Glomerular endothelial cell (primary cell): Measurements from ENCODE around the gene PADI2. TPM values are rescaled to one million over a fixed set of nuclear protein-coding genes. Genes with fewer than 3 reads are reported as not detected.
"Not testable (repeated sequence)": the region's sequence is repeated elsewhere in the genome, so short reads cannot be mapped to it uniquely, and the experiment has no call there.

ENCODE experiments used
- DNase-seq: peaks from one replicate; pipeline ENCODE4 v3.0.0-alpha.2; 2011; ENCODE audit warnings: low read depth, low spot score; ENCODE audit errors: extremely low read depth
- total RNA-seq: library from RNA; depleted of rRNA; stranded (reverse); fragments of >200 nt; gene quantifications from 2 replicates; pipeline ENCODE4 v1.2.3, GENCODE V29; 2015

Gene PADI2
- total RNA-seq, 1 donor from 2014 or later, result 0.18 TPM

DNA sequence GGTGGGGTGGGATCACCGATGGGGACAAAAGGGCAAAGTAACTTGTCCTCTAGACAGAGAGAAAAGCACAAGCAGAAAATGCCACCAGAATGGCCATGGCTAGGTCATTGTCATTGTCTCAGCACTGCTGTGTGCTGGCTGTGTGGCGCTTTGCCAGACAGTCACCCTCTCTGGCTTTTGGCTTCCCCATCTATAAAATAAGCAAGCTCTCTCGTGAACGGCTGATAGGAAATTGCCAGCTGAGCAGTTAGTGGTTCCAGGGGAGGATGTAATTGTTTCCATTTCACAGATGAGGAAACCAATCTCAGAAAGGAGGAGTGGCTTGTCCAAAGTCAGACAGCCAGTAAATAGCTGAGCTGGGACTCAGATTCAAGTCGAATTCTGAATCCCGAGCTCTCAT is 32.5 kb downstream of the PADI2 start:
- DNase-seq, result no peak

GRCh38 chr1:17084787-17085186 is 34.5 kb downstream of the PADI2 start:
- DNase-seq, result no peak

GRCh38 chr1:17082761-17083160 is 36.5 kb downstream of the PADI2 start:
- DNase-seq, result no peak

DNA sequence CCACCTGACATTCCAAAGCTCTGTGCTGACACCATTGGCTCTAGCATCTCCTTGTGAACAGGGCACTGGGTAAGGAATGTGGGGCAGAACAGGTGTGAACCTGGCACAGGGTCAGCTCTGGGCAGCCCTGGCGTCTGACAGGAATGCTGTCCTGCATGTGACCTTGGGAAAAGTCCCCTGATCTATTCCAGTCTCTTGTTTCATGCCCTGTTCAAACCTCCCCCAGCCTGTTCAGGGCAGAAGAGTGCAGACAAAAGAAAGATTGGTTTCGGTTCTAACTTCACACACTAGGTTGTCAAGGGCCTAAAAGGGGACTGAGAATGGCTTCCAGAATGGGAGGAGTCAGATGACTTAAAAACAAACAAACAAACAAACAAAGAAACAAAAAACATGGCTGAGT is 37.8 kb downstream of the PADI2 start:
- no peak for DNase-seq

GRCh38 chr1:17080880-17081279 is 38.4 kb downstream of the PADI2 start:
- no peak for DNase-seq

GRCh38 chr1:17080085-17080759 is 39.0 kb downstream of the PADI2 start:
- no peak for DNase-seq

DNA sequence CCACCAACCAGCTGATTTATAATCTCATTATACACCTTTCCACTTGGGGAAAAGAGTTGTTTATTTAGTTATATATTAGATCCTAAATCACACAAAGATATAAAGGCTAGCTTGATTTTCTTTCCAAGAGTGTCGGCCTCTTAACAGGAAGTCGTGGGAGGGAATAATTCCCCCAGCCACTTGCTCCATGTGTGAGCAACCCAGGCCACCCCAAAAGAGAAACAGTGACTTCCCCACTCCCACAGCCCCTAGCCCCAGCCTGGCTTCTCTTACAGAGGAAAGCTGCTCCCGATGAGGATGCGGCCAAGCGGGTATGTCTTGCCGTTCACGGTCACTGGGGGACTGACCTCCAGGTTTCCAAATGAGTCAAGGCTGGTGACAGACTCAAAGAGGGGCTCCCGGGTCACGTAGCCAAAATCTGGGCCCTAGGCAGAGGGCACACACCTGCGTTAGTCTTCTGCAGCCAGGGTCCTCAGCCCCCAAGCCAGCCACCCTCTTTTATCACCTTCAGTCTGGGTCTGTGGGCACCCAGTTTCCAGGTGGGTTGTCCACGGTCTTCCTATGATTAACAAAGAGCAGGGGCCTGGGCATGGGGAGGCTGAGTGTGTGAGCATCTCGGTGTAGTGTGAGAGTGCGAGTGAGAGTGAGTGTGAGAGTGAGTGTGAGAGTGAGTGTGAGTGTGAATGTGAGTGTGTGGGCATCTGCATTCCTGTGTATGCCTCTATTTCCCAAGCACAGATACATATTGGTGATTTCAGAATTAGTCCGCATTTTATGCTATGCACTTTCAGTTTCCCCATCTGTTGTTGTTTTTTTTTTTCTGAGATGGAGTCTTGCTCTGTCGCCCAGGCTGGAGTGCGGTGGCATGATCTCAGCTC is 40.0 kb downstream of the PADI2 start:
- no peak for DNase-seq

GRCh38 chr1:17075470-17076255 is 43.6 kb downstream of the PADI2 start:
- no peak for DNase-seq

GRCh38 chr1:17071794-17072193 is 47.5 kb downstream of the PADI2 start:
- no peak for DNase-seq

- DNase-seq, result no peak
These were observed 49.1 kb downstream of the PADI2 start for GRCh38 chr1:17070163-17070525.

DNA sequence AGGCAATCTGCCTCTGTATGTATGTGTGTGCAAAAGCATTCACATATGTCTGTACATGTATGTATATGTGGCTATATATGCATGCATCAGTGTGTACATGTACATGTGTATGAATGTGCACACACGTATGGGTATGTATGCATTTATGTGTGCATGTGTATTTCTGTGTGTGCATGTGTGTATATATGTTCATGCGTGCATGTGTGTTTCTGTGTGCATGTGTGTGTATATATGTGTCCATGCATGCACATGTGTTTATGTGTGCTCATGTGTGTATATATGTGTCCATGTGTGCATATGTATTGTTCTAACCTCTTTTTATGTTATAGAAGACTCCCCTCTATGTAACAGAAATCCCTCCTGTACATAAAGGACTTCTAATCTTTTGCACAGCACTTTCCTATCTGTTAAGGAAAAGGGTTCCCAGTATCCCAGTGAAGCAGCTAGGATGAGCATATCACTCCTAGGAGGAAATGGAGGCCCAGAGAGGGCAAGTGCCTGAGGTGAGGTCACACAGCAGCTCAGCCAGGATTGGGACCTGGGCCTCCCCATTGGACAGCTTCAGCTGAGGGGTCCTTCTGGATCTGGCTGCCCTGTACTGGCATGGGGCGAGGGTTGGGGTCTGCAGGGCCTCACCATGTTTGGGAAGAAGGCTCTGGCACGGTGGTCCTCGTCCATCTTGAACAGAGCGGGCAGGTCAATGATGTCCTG is 49.6 kb downstream of the PADI2 start:
- DNase-seq, result no peak

DNA sequence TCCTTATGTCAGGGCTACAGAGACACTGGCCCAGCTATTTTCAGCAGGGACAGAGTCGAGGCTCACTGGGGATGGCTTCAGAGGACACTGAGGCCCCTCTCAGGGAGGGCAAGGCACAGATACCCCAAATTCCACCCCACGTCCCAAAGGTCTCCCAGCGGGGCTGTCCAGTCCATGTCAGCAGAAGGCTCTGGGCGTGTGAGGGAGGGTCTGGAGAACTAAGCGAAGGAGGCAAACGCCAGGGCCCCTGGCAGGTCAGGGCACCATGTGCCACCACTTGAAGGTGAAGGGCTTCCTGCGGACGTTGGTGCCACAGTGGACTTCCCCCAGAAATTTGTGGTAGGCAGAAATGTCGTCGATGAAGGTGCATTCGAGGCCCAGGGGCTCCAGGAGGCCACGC is 50.5 kb downstream of the PADI2 start:
- no peak for DNase-seq

GRCh38 chr1:17067465-17068240 is 51.6 kb downstream of the PADI2 start:
- no peak for DNase-seq

GRCh38 chr1:17067069-17067426 is 52.2 kb downstream of the PADI2 start:
- no peak for DNase-seq

GRCh38 chr1:17066361-17067068 is 52.7 kb downstream of the PADI2 start:
- no peak for DNase-seq

GRCh38 chr1:17065666-17066065 is 53.6 kb downstream of the PADI2 start:
- DNase-seq, result no peak

DNA sequence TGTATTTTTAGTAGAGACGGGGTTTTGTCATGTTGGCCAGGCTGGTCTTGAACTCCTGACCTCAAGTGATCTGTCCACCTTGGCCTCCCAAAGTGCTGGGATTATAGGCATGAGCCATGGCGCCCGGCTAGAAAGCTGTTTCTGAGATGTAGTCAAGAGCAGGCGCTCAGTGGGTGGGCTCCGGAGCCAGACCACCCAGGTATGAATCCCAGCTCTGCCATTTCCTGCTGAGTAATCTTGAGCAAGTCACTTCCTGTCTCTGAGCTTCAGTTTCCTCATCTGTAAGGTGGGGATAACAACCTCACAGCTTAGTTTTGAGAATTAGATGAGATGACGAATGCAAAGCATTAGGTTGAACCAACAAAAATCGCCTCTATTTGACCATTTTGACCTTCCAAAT is 56.5 kb downstream of the PADI2 start:
- not testable (repeated sequence) for DNase-seq

GRCh38 chr1:17061892-17062291 is 57.4 kb downstream of the PADI2 start:
- no peak for DNase-seq

GRCh38 chr1:17061486-17061885 is 57.8 kb downstream of the PADI2 start:
- DNase-seq, result no peak
